NCI-H226 (cell line): ENCODE measurements around the gene KHDC4.
A peak's percentile ranks its signal among the peaks of the same experiment; 100 is the strongest.

Experiments used
- DNase-seq: peaks from one replicate; pipeline ENCODE4 v3.0.0-alpha.2; 2015

Gene KHDC4

GRCh38 chr1:155934097-155934935 is at the start of gene KHDC4:
Gene KHDC4, minus strand, starts transcription at chr1:155934413. Its CDS starts 40 bp downstream, at chr1:155934373.
- peak; percentile 98 for DNase-seq

- peak; percentile 98 for DNase-seq
Measured at GRCh38 chr1:155983191-155984024, 49.2 kb upstream of the KHDC4 start.

GRCh38 chr1:155982106-155982505 is 47.9 kb upstream of the KHDC4 start:
- DNase-seq: no peak

- DNase-seq: peak; percentile 98
Measured at GRCh38 chr1:155981266-155982088, 47.3 kb upstream of the KHDC4 start.

- peak; percentile 89 for DNase-seq
Measured at GRCh38 chr1:155979597-155980343, 45.6 kb upstream of the KHDC4 start.

GRCh38 chr1:155978973-155979429 is 44.8 kb upstream of the KHDC4 start:
- DNase-seq: peak; percentile 69

GRCh38 chr1:155978325-155978972 is 44.2 kb upstream of the KHDC4 start, which contains the start of gene ARHGEF2:
Gene ARHGEF2, minus strand, starts transcription at chr1:155978547. Its CDS starts 120 bp downstream, at chr1:155978427.
- DNase-seq: peak; percentile 95

GRCh38 chr1:155977690-155978324 is 43.6 kb upstream of the KHDC4 start:
- DNase-seq: no peak

- peak; percentile 12 for DNase-seq
Measured at GRCh38 chr1:155976913-155977689, 42.9 kb upstream of the KHDC4 start.

- DNase-seq: peak; percentile 63
Measured at GRCh38 chr1:155976062-155976912, 42.1 kb upstream of the KHDC4 start.

- no peak for DNase-seq
Measured at GRCh38 chr1:155975375-155976061, 41.3 kb upstream of the KHDC4 start.

GRCh38 chr1:155974208-155975115 is 40.2 kb upstream of the KHDC4 start:
- no peak for DNase-seq

- DNase-seq: no peak
Measured at GRCh38 chr1:155973723-155974122, 39.5 kb upstream of the KHDC4 start.

- DNase-seq: no peak
Measured at GRCh38 chr1:155971910-155972809, 37.9 kb upstream of the KHDC4 start.

GRCh38 chr1:155970531-155971167 is 36.4 kb upstream of the KHDC4 start:
- peak; percentile 74 for DNase-seq

GRCh38 chr1:155969377-155969791 is 35.2 kb upstream of the KHDC4 start:
- DNase-seq: no peak
